HepG2 (cell line): ENCODE measurements around the gene TBC1D21. TPM values are rescaled to one million over a fixed set of nuclear protein-coding genes. Genes with fewer than 3 reads are reported as not detected.

Experiments
- ATAC-seq: fragments of 200-7000 bp; cut with Tn5 transposase; 3 replicates; pipeline ENCODE4 v1.9.1; 2020; ENCODE audit warnings: mild to moderate bottlenecking, moderate library complexity
- BruUV-seq: library from RNA; stranded (reverse); fragments of 400-500 nt; replicated peaks from 2 replicates; lab custom pipeline; 2021; lab: Mats Ljungman, UMichigan
- CTCF ChIA-PET: fragments of 300-600 bp; formaldehyde crosslinking; extraction: SDS; loops from one replicate; lab custom pipeline; 2021; ENCODE audit warnings: low total read pairs, inconsistent platforms, low intra/inter-chr PET ratio; lab: Yijun Ruan, JAX
- POLR2A ChIA-PET: fragments of 350-600 bp; sonication (Branson Sonifier 250); formaldehyde crosslinking; loops from one replicate; lab custom pipeline; 2020; ENCODE audit warnings: antibody characterized with exemption, inconsistent platforms; lab: Yijun Ruan, JAX
- DNase-seq: peaks from one replicate; pipeline ENCODE4 v3.0.0-alpha.2; 2015; ENCODE audit warnings: low spot score
- FAIRE-seq: peaks from 3 replicates; lab custom pipeline; 2011; peaks lifted over from hg19 to GRCh38; lab: Jason Lieb, UNC
- H2AFZ ChIP-seq: one replicate; pipeline ENCODE4 v1.6.1; 2011; ENCODE audit warnings: low read length, inconsistent platforms
- H3K27ac ChIP-seq: fragments of 300-600 bp; 3 replicates; pipeline ENCODE4 v1.8.0; 2011; ENCODE audit warnings: mixed run types, mild to moderate bottlenecking, mixed read lengths, low read length, inconsistent platforms; ENCODE audit not compliant: insufficient read depth; ENCODE audit errors: extremely low read length
- H3K27me3 ChIP-seq, 2 experiments: fragments of 200-600 bp in 1 of 2; 2 replicates in 1 of 2; 3 replicates in 1 of 2; pipeline versions ENCODE4 v1.6.0 to v1.8.0; 2011; ENCODE audit warnings: low read length in 2 of 2, mild to moderate bottlenecking in 2 of 2, moderate library complexity in 2 of 2, inconsistent platforms in 1 of 2; ENCODE audit not compliant: insufficient read depth in 2 of 2, control insufficient read depth in 1 of 2
- H3K36me3 ChIP-seq, 2 experiments: fragments of 200-600 bp in 1 of 2; replicated peaks in 1 of 2; 2 replicates in 1 of 2; 3 replicates in 1 of 2; pipeline versions ENCODE4 v1.5.1 to v1.8.0; 2011; ENCODE audit warnings: low read length in 2 of 2, inconsistent platforms in 1 of 2; ENCODE audit not compliant: insufficient read depth in 2 of 2, control insufficient read depth in 1 of 2
- H3K4me1 ChIP-seq: 2 replicates; pipeline ENCODE4 v1.5.1; 2012; ENCODE audit warnings: low read length, inconsistent platforms; ENCODE audit not compliant: insufficient read depth
- H3K4me2 ChIP-seq: 2 replicates; pipeline ENCODE4 v1.6.0; 2011; ENCODE audit warnings: low read depth, low read length, inconsistent platforms
- H3K4me3 ChIP-seq, 3 experiments: fragments of 200-600 bp in 1 of 3; sonication (generic), shearing (Covaris generic) in 1 of 3; replicated peaks in 1 of 3; 2 replicates each; pipeline ENCODE4 v1.5.1; 2011 to 2016; ENCODE audit warnings: low read length in 3 of 3, inconsistent platforms in 2 of 3, low read depth in 2 of 3, mild to moderate bottlenecking in 2 of 3, control low read depth in 1 of 3, mixed read lengths in 1 of 3; ENCODE audit not compliant: insufficient read depth in 1 of 3
- H3K79me2 ChIP-seq: one replicate; pipeline ENCODE4 v1.6.1; 2011; ENCODE audit warnings: low read length, inconsistent platforms; ENCODE audit not compliant: insufficient read depth
- H3K9ac ChIP-seq: 2 replicates; pipeline ENCODE4 v1.6.0; 2011; ENCODE audit warnings: mild to moderate bottlenecking, low read depth, low read length, inconsistent platforms; ENCODE audit not compliant: insufficient read depth
- H3K9me3 ChIP-seq: 2 replicates; pipeline ENCODE4 v1.5.1; 2012; ENCODE audit warnings: mild to moderate bottlenecking, low read length
- H4K20me1 ChIP-seq: 2 replicates; pipeline ENCODE4 v1.6.0; 2011; ENCODE audit warnings: inconsistent platforms, mild to moderate bottlenecking, low read length, moderate library complexity; ENCODE audit not compliant: insufficient read depth
- CCDC6 ChIP-seq: sonication (generic); formaldehyde crosslinking; IDR thresholded peaks from 2 replicates; pipeline ENCODE4 v1.8.1; 2022; ENCODE audit warnings: mild to moderate bottlenecking, missing genetic modification reagents, moderate library complexity
- KAT2B ChIP-seq: fragments of 150-350 bp; IDR thresholded peaks from 2 replicates; pipeline ENCODE4 v1.6.1; 2014; ENCODE audit warnings: low read depth, low read length, borderline replicate concordance
- KLF6 ChIP-seq: IDR thresholded peaks from 2 replicates; pipeline ENCODE4 v1.8.0; 2016; ENCODE audit warnings: missing biosample characterization, missing genetic modification reagents
- MAFK ChIP-seq, 2 experiments: IDR thresholded peaks in 1 of 2; conservative IDR thresholded peaks in 1 of 2; 2 replicates each; pipeline ENCODE4 v1.6.1; 2011; ENCODE audit warnings: improper control_type of control experiment in 2 of 2, low read length in 2 of 2
- MLLT10 ChIP-seq: sonication (generic); formaldehyde crosslinking; IDR thresholded peaks from 2 replicates; pipeline ENCODE4 v1.4.0; 2020; ENCODE audit warnings: missing genetic modification reagents
- NFATC3 ChIP-seq: sonication (generic); formaldehyde crosslinking; IDR thresholded peaks from 2 replicates; pipeline ENCODE4 v1.5.1; 2020; ENCODE audit warnings: mild to moderate bottlenecking, missing genetic modification reagents
- NFE2L1 ChIP-seq: sonication (generic); formaldehyde crosslinking; IDR thresholded peaks from 2 replicates; pipeline ENCODE4 v1.4.0; 2020; ENCODE audit warnings: missing genetic modification reagents, mild to moderate bottlenecking, borderline replicate concordance
- RAD21 ChIP-seq: fragments of 450-650 bp; formaldehyde crosslinking; IDR thresholded peaks from 2 replicates; pipeline ENCODE4 v1.5.0; 2020; ENCODE audit warnings: mild to moderate bottlenecking
- TBP ChIP-seq: sonication (generic); formaldehyde crosslinking; IDR thresholded peaks from 2 replicates; pipeline ENCODE4 v1.5.0; 2020; ENCODE audit warnings: missing genetic modification reagents
- ZBTB20 ChIP-seq: sonication (generic); formaldehyde crosslinking; IDR thresholded peaks from 2 replicates; pipeline ENCODE4 v1.8.1; 2023; ENCODE audit warnings: missing genetic modification reagents, low read depth, mild to moderate bottlenecking, borderline replicate concordance
- ZNF547 ChIP-seq: sonication (generic); formaldehyde crosslinking; IDR thresholded peaks from 2 replicates; pipeline ENCODE4 v1.5.1; 2020; ENCODE audit warnings: mild to moderate bottlenecking, missing genetic modification reagents
- ZSCAN12 ChIP-seq: sonication (generic); formaldehyde crosslinking; IDR thresholded peaks from 2 replicates; pipeline ENCODE4 v1.9.0; 2021; ENCODE audit warnings: mild to moderate bottlenecking, missing genetic modification reagents
- WGBS: methylation state at CpG from one replicate; pipeline ENCODE4 v1.1.6; 2017; ENCODE audit warnings: low lambda C conversion rate; 5-methylcytosine and 5-hydroxymethylcytosine counted together
- in situ Hi-C: cut with HindIII; loops from 2 replicates; pipeline ENCODE4 v1.10.0; 2017; ENCODE audit warnings: low pct_unique_long_range_greater_than_20kb; ENCODE audit not compliant: extremely low pct_ligation_motif_present
- intact Hi-C: fragments of 100-400 bp; cut with micrococcal nuclease; formaldehyde crosslinking; loops from one replicate; pipeline ENCODE4 v1.10.0; 2022; ENCODE audit not compliant: unreplicated experiment
- polyA plus RNA-seq, 8 experiments: library from polyadenylated mRNA; depleted of rRNA in 3 of 8; stranded (reverse) in 7 of 8; unstranded in 1 of 8; fragments of >200 nt; fragmentation: Illumina TruSeq in 4 of 8; extraction: Trizol in 4 of 8; gene quantifications; 2 replicates each; pipeline versions ENCODE4 v1.2.1 to v1.2.3, GENCODE V29; 2011 to 2016; ENCODE audit warnings: low read depth in 4 of 8, missing spikeins in 1 of 8, mixed read lengths in 1 of 8; ENCODE audit not compliant: insufficient read depth in 1 of 8
- total RNA-seq, 5 experiments: library from RNA; depleted of rRNA; stranded (reverse); fragments of >200 nt; fragmentation: Illumina TruSeq; extraction: Trizol; gene quantifications; 2 replicates each; pipeline ENCODE4 v1.2.3, GENCODE V29; 2016; ENCODE audit warnings: low read depth in 1 of 5

The TBC1D21 gene
- total and polyA plus RNA-seq, 2 of the 13 experiments (the other 11 are each of a cell fraction or from before 2014, with no cell fraction given), result not detected

DNA sequence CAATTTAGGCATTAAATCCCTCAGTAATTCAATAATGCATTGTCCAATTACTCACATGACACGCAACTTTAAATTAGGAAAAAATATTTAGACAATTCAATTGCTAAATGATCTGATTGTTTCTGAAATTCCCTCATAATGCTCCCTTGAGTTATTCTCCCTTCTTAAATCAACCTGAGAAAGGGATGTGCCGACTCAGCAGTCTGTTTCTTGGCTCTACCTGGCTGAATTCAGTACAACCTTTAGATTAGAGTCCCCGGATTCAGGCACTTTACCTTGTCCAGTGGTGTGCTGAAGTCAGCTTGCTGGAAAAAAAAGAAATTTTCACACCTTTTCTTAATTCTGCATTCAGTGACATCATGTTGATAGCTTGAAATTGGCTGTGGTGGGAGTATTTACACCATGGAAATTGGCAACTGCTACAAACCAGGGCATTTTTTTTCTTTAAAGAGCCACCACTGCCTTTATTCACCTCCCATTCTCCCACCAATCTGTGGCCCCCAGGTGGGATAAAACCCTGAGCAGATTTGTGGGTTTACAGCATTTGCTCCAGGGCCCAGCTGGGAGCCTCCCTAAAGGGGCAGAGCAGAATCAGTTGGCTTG, 32.0 kb downstream of the TBC1D21 start:
- ChIA-PET CTCF (no interaction called here), POLR2A (no interaction called here)
- BruUV-seq, result no TSS peak
- no peak for ATAC-seq
- H4K20me1 ChIP-seq, result no peaks in the 10 kb centered on the region
- H3K79me2 ChIP-seq, result no peaks in the 10 kb centered on the region
- no peaks in the 10 kb centered on the region for H3K9me3 ChIP-seq
- DNase-seq, result no peak
- H3K36me3 ChIP-seq, result no peaks in the 10 kb centered on the region
- no peak overlapping the region for H3K9ac ChIP-seq
- FAIRE-seq, result no peak
- in situ Hi-C loops, result loop anchor here (5.0 kb wide), 1 partner anchor 33 kb away; the partner anchor contains the start of gene TBC1D21
- no peak overlapping the region for H3K4me2 ChIP-seq
- H3K4me3 ChIP-seq, result no peak overlapping the region
- H3K27ac ChIP-seq, result no peak overlapping the region
- peaks cover 0 to 3% of the 10 kb centered on the region in 2 experiments; a peak in 3 of 5 replicates for H3K27me3 ChIP-seq
- 11% methylated on average over 3 of the region's 3 CpGs for WGBS
- peak; percentile 48 to 77; a peak in 3 of 4 replicates for TF ChIP-seq MAFK (conservative IDR thresholded peaks at IDR 0.05 in 1 of 2, IDR thresholded peaks at IDR 0.05 in 1 of 2; ENCODE audit: low read length in 2 of 2)
- no peak for TF ChIP-seq NFE2L1 (CRISPR knock-in tag)
- intact Hi-C loops, result no loop called here
- H3K4me1 ChIP-seq, result peaks cover 6% of the 10 kb centered on the region; the same call in 1 of the 2 replicates
- no peak overlapping the region for H2AFZ ChIP-seq

DNA sequence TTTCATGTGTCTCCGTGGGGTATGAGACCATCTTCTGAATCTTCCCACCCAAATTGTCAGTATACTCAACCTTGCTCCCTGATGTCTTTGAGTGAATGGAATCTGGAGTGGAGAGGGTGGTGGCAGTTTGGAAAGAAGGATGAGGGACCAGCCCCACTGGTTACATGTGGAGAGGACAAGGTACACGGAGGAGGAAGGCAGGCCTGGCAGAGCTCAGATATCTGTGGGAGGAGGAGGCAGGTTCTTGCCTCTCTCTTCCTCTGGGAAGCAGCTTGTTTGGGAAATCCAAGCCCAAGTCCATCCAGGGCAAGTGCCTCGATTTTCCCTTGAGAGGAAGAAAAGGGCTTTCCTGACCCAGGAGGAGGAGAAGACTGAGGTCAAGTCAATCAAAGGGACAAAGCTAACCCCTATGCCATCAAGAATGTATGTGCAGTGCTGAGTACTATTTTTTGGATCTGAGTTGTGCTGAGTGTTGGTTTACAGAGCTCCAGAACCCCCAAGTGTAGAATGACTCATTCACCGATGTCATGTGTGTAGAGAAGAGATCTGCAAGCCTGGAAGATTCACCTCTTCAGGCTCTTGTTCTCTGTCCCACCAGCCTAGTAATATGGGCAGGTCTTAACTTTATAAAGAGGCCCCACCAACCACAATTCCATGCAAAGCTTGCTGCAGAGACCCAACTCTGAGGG, 33.1 kb downstream of the TBC1D21 start:
- FAIRE-seq, result no peak
- Histone ChIP-seq H3K9ac (no peak overlapping the region), H4K20me1 (no peaks in the 10 kb centered on the region), H3K36me3 (no peaks in the 10 kb centered on the region), H2AFZ (no peak overlapping the region), H3K79me2 (no peaks in the 10 kb centered on the region), H3K27ac (no peak overlapping the region), H3K9me3 (no peaks in the 10 kb centered on the region), H3K4me3 (no peak overlapping the region), H3K4me2 (no peak overlapping the region), H3K4me1 (peaks cover 6% of the 10 kb centered on the region; the same call in 1 of the 2 replicates), H3K27me3 (peaks cover 0 to 3% of the 10 kb centered on the region in 2 experiments; a peak in 3 of 5 replicates)
- no peak for ATAC-seq
- 7% methylated on average over 4 of the region's 4 CpGs for WGBS
- ChIA-PET CTCF (interaction anchor here (1.0 kb wide), 1 partner anchor 33 kb away, joined by 4 read pairs; the partner anchor contains the start of gene TBC1D21), POLR2A (no interaction called here)
- intact Hi-C loops, result no loop called here
- no TSS peak for BruUV-seq
- in situ Hi-C loops, result loop anchor here (5.0 kb wide), 1 partner anchor 34 kb away; the partner anchor contains the start of gene TBC1D21
- DNase-seq, result no peak
- TF ChIP-seq ZNF547 (CRISPR knock-in tag) (no peak), MLLT10 (CRISPR knock-in tag) (no peak), NFATC3 (CRISPR knock-in tag) (no peak), KAT2B (no peak), KLF6 (CRISPR knock-in tag) (no peak), CCDC6 (CRISPR knock-in tag) (no peak), ZSCAN12 (CRISPR knock-in tag) (no peak), ZBTB20 (CRISPR knock-in tag) (no peak), TBP (CRISPR knock-in tag) (no peak), RAD21 (CRISPR knock-in tag) (no peak), MAFK (conservative IDR thresholded peaks at IDR 0.05 in 1 of 2, IDR thresholded peaks at IDR 0.05 in 1 of 2; ENCODE audit: low read length in 2 of 2) (no peak)
